ENCODE results near the gene TMC5.

GRCh38 chr16:19528666-19529065 is 111.0 kb downstream of the TMC5 start:
- TF ChIP-seq CTCF (IDR thresholded peaks at IDR 0.05; ENCODE audit: low read length) (no peak), EZH2phosphoT487 (IDR thresholded peaks at IDR 0.05; ENCODE audit: low read length) (no peak), EZH2 (optimal IDR thresholded peaks at IDR 0.05; ENCODE audit: low read depth, low read length) (no peak)
